Lung microvascular endothelial cell (primary cell): ENCODE measurements around the gene GRSF1. TPM values are rescaled to one million over a fixed set of nuclear protein-coding genes. Genes with fewer than 3 reads are reported as not detected.
"Not testable (repeated sequence)": the region's sequence is repeated elsewhere in the genome, so short reads cannot be mapped to it uniquely, and the experiment has no call there.

Experiments
- DNase-seq, 2 donors: peaks; one replicate each; pipeline versions ENCODE4 v3.0.0 to v3.0.0-alpha.2; 2010; ENCODE audit warnings: low read depth in 2 of 2
- total RNA-seq: library from RNA; depleted of rRNA; stranded (reverse); fragments of >200 nt; gene quantifications from 2 replicates; pipeline ENCODE4 v1.2.1, GENCODE V29; 2014

Gene GRSF1
- total RNA-seq: 34.9 and 41.4 TPM in 2 replicates

- peak; percentile 94 to 96 for DNase-seq
Observed at GRCh38 chr4:70839589-70840093, at the start of gene GRSF1. Gene GRSF1, minus strand, starts transcription at chr4:70839890. Its CDS starts 63 bp downstream, at chr4:70839827.

GRCh38 chr4:70885174-70885573 is 45.5 kb upstream of the GRSF1 start:
- DNase-seq: peak in 1 of 2 donors; percentile 13

- no peak for DNase-seq
Observed at GRCh38 chr4:70880739-70881138, 41.0 kb upstream of the GRSF1 start.

- no peak for DNase-seq
Observed at GRCh38 chr4:70877556-70877955, 37.9 kb upstream of the GRSF1 start.

- DNase-seq: no peak
Observed at GRCh38 chr4:70874268-70875156, 34.8 kb upstream of the GRSF1 start.

GRCh38 chr4:70873216-70873615 is 33.5 kb upstream of the GRSF1 start:
- no peak for DNase-seq

GRCh38 chr4:70868778-70869177 is 29.1 kb upstream of the GRSF1 start:
- no peak for DNase-seq

GRCh38 chr4:70863099-70863790 is 23.6 kb upstream of the GRSF1 start:
- DNase-seq: no peak

- no peak for DNase-seq
Observed at GRCh38 chr4:70859066-70859465, 19.4 kb upstream of the GRSF1 start.

- no peak for DNase-seq
Observed at GRCh38 chr4:70858454-70858853, 18.8 kb upstream of the GRSF1 start.

GRCh38 chr4:70855464-70855863 is 15.8 kb upstream of the GRSF1 start:
- no peak for DNase-seq

GRCh38 chr4:70849291-70849690 is 9.6 kb upstream of the GRSF1 start:
- no peak for DNase-seq

- no peak for DNase-seq
Observed at GRCh38 chr4:70844180-70844579, 4.5 kb upstream of the GRSF1 start.

- DNase-seq: no peak
Observed at GRCh38 chr4:70842761-70843435, 3.2 kb upstream of the GRSF1 start.

- peak in 1 of 2 donors; percentile 31 for DNase-seq
Observed at GRCh38 chr4:70841951-70842350, 2.3 kb upstream of the GRSF1 start.

GRCh38 chr4:70841211-70841610 is 1.5 kb upstream of the GRSF1 start:
- no peak for DNase-seq

- not testable (repeated sequence) for DNase-seq
Observed at GRCh38 chr4:70840631-70841030, 941 bp upstream of the GRSF1 start.

GRCh38 chr4:70840137-70840536 is 447 bp upstream of the GRSF1 start:
- peak; percentile 27 to 36 for DNase-seq

- peak; percentile 79 to 84 for DNase-seq
Observed at GRCh38 chr4:70838666-70839588, 763 bp downstream of the GRSF1 start.

GRCh38 chr4:70838204-70838603 is 1.5 kb downstream of the GRSF1 start:
- peak; percentile 25 to 29 for DNase-seq

- no peak for DNase-seq
Observed at GRCh38 chr4:70836081-70836480, 3.6 kb downstream of the GRSF1 start.
